ENCODE results near the gene PGS1.

DNA sequence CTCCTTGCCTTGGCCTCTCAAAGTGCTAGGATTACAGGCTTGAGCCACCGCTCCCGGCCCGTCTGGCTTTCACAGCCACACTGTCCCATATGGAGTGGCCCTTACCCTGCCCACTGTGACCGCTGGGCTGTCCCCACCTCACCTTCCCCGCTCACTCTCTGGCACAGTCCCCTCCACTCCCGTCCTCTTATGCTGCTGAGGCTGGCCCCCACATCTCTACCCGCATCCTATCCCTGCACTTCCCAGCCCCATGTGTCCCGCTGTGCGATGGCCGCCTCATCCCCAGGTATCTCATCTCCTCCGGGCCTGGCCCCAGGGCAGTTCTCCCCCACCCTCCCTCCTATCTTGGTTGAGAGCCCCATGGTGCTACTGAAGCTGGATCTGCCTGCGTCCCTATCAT is 93.2 kb downstream of the PGS1 start:
- TF ChIP-seq, protein P1, sequence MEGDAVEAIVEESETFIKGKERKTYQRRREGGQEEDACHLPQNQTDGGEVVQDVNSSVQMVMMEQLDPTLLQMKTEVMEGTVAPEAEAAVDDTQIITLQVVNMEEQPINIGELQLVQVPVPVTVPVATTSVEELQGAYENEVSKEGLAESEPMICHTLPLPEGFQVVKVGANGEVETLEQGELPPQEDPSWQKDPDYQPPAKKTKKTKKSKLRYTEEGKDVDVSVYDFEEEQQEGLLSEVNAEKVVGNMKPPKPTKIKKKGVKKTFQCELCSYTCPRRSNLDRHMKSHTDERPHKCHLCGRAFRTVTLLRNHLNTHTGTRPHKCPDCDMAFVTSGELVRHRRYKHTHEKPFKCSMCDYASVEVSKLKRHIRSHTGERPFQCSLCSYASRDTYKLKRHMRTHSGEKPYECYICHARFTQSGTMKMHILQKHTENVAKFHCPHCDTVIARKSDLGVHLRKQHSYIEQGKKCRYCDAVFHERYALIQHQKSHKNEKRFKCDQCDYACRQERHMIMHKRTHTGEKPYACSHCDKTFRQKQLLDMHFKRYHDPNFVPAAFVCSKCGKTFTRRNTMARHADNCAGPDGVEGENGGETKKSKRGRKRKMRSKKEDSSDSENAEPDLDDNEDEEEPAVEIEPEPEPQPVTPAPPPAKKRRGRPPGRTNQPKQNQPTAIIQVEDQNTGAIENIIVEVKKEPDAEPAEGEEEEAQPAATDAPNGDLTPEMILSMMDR (IDR thresholded peaks at IDR 0.05; ENCODE audit: low read depth, low read length): no peak
- no peak for TF ChIP-seq POLR2A (IDR thresholded peaks at IDR 0.05; ENCODE audit: extremely low read depth, insufficient read length)
- TF ChIP-seq, protein P2, sequence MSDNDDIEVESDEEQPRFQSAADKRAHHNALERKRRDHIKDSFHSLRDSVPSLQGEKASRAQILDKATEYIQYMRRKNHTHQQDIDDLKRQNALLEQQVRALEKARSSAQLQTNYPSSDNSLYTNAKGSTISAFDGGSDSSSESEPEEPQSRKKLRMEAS (IDR thresholded peaks at IDR 0.05; ENCODE audit: low read depth, low read length): no peak
